Fibroblast of skin of abdomen (primary cell): ENCODE results near the gene SIRPA.

Experiments
- DNase-seq: peaks from one replicate; pipeline ENCODE4 v3.0.0-alpha.2; 2013

Gene SIRPA

GRCh38 chr20:1934721-1935573 is 39.7 kb downstream of the SIRPA start:
- peak; percentile 84 for DNase-seq

- DNase-seq: no peak
These were observed 40.6 kb downstream of the SIRPA start for GRCh38 chr20:1935696-1936366.

- no peak for DNase-seq
These were observed 42.2 kb downstream of the SIRPA start for GRCh38 chr20:1937316-1937976.

- DNase-seq: no peak
These were observed 43.5 kb downstream of the SIRPA start for GRCh38 chr20:1938464-1939269.

- no peak for DNase-seq
These were observed 44.0 kb downstream of the SIRPA start for GRCh38 chr20:1939270-1939595.

- no peak for DNase-seq
These were observed 45.4 kb downstream of the SIRPA start for GRCh38 chr20:1940581-1940980.

- DNase-seq: peak; percentile 38
These were observed 46.0 kb downstream of the SIRPA start for GRCh38 chr20:1941226-1941625.

GRCh38 chr20:1942061-1942460 is 46.9 kb downstream of the SIRPA start:
- no peak for DNase-seq

GRCh38 chr20:1942486-1943274 is 47.5 kb downstream of the SIRPA start:
- DNase-seq: no peak

GRCh38 chr20:1943275-1944002 is 48.2 kb downstream of the SIRPA start:
- no peak for DNase-seq

- no peak for DNase-seq
These were observed 49.3 kb downstream of the SIRPA start for GRCh38 chr20:1944345-1945091.

- peak; percentile 15 for DNase-seq
These were observed 50.0 kb downstream of the SIRPA start for GRCh38 chr20:1945134-1945618.

GRCh38 chr20:1945660-1946059 is 50.5 kb downstream of the SIRPA start:
- no peak for DNase-seq

- DNase-seq: no peak
These were observed 51.2 kb downstream of the SIRPA start for GRCh38 chr20:1946442-1946761.

GRCh38 chr20:1946762-1947534 is 51.7 kb downstream of the SIRPA start:
- no peak for DNase-seq

GRCh38 chr20:1947535-1947846 is 52.3 kb downstream of the SIRPA start:
- DNase-seq: no peak

- no peak for DNase-seq
These were observed 54.3 kb downstream of the SIRPA start for GRCh38 chr20:1949347-1950100.

GRCh38 chr20:1950836-1951235 is 55.6 kb downstream of the SIRPA start:
- no peak for DNase-seq
